SK-N-SH (cell line): ENCODE data around the gene PGM2L1. TPM values are rescaled to one million over a fixed set of nuclear protein-coding genes. Genes with fewer than 3 reads are reported as not detected.

Experiments
- CTCF ChIA-PET: fragments of 300-600, 350-600 bp; formaldehyde crosslinking; extraction: SDS; loops from one replicate; lab custom pipeline; 2021; lab: Yijun Ruan, JAX
- POLR2A ChIA-PET: fragments of 350-600 bp; sonication (Branson Sonifier 250); formaldehyde crosslinking; extraction: SDS; loops from one replicate; lab custom pipeline; 2020; ENCODE audit warnings: antibody characterized with exemption, inconsistent platforms; lab: Yijun Ruan, JAX
- DNase-seq: peaks from one replicate; pipeline ENCODE4 v3.0.0; 2012
- H2AFZ ChIP-seq: fragments of 200-600 bp; sonication (generic); 2 replicates; pipeline ENCODE4 v1.8.1; 2016; ENCODE audit warnings: antibody characterized with exemption, mild to moderate bottlenecking, low read depth
- H3F3A ChIP-seq: fragments of 200-600 bp; sonication (generic); replicated peaks from 2 replicates; pipeline ENCODE3; 2016; ENCODE audit warnings: antibody characterized with exemption, mild to moderate bottlenecking; ENCODE audit not compliant: insufficient read depth
- H3K27ac ChIP-seq, 2 experiments: fragments of 200-500 bp in 1 of 2; fragments of 200-600 bp in 1 of 2; sonication (Bioruptor generic) in 1 of 2; sonication (generic), shearing (Covaris generic) in 1 of 2; 2 replicates each; pipeline versions ENCODE4 v1.5.1 to v1.6.1; 2014 to 2016; ENCODE audit warnings: low read depth in 2 of 2, inconsistent platforms in 1 of 2, low read length in 1 of 2, mild to moderate bottlenecking in 1 of 2, mixed read lengths in 1 of 2
- H3K27me3 ChIP-seq: fragments of 200-600 bp; sonication (generic), shearing (Covaris generic); 2 replicates; pipeline ENCODE4 v1.6.1; 2016; ENCODE audit warnings: mixed run types; ENCODE audit not compliant: insufficient read depth
- H3K36me3 ChIP-seq, 2 experiments: fragments of 200-500 bp in 1 of 2; fragments of 200-600 bp in 1 of 2; sonication (Bioruptor generic) in 1 of 2; sonication (generic) in 1 of 2; replicated peaks in 1 of 2; 2 replicates each; pipeline versions ENCODE3 to v1.5.1; 2014 to 2016; ENCODE audit warnings: low read length in 1 of 2, mild to moderate bottlenecking in 1 of 2; ENCODE audit not compliant: insufficient read depth in 2 of 2, control insufficient read depth in 1 of 2
- H3K4me1 ChIP-seq, 2 experiments: fragments of 200-500 bp in 1 of 2; fragments of 200-600 bp in 1 of 2; sonication (Bioruptor generic) in 1 of 2; sonication (generic), shearing (Covaris generic) in 1 of 2; 2 replicates each; pipeline versions ENCODE4 v1.5.1 to v1.6.1; 2014 to 2016; ENCODE audit warnings: low read depth in 1 of 2, low read length in 1 of 2, mixed run types in 1 of 2; ENCODE audit not compliant: insufficient read depth in 2 of 2, control insufficient read depth in 1 of 2
- H3K4me2 ChIP-seq: fragments of 200-600 bp; sonication (generic), shearing (Covaris generic); 2 replicates; pipeline ENCODE4 v1.6.1; 2017; ENCODE audit warnings: mixed run types
- H3K4me3 ChIP-seq, 2 experiments: fragments of 200-500 bp in 1 of 2; fragments of 200-600 bp in 1 of 2; sonication (Bioruptor generic) in 1 of 2; sonication (generic), shearing (Covaris generic) in 1 of 2; 2 replicates each; pipeline versions ENCODE4 v1.5.1 to v1.8.1; 2014 to 2016; ENCODE audit warnings: low read depth in 2 of 2, inconsistent platforms in 1 of 2, low read length in 1 of 2, mild to moderate bottlenecking in 1 of 2, mixed read lengths in 1 of 2, moderate library complexity in 1 of 2
- H3K79me2 ChIP-seq: fragments of 200-600 bp; sonication (generic); 2 replicates; pipeline ENCODE4 v1.8.1; 2017; ENCODE audit warnings: mild to moderate bottlenecking; ENCODE audit not compliant: insufficient read depth
- H3K9ac ChIP-seq: fragments of 200-600 bp; sonication (generic); 2 replicates; pipeline ENCODE4 v1.6.1; 2017; ENCODE audit warnings: mixed run types
- H3K9me2 ChIP-seq: fragments of 200-600 bp; sonication (generic); 2 replicates; pipeline ENCODE4 v1.6.1; 2017; ENCODE audit warnings: mixed run types
- H3K9me3 ChIP-seq: fragments of 200-600 bp; sonication (generic); 2 replicates; pipeline ENCODE4 v1.6.1; 2017; ENCODE audit warnings: mixed run types, mild to moderate bottlenecking, moderate library complexity
- H4K20me1 ChIP-seq: fragments of 200-600 bp; sonication (generic); 2 replicates; pipeline ENCODE4 v1.6.1; 2017; ENCODE audit warnings: mild to moderate bottlenecking, mixed run types; ENCODE audit not compliant: insufficient read depth
- CHD2 ChIP-seq: fragments of 150-350 bp; IDR thresholded peaks from 2 replicates; pipeline ENCODE4 v1.6.1; 2018; ENCODE audit warnings: low read length; ENCODE audit not compliant: partially characterized antibody
- CTCF ChIP-seq: fragments of 200-600 bp; sonication (generic); IDR thresholded peaks from 2 replicates; pipeline ENCODE4 v1.6.1; 2017; ENCODE audit warnings: antibody characterized with exemption, mild to moderate bottlenecking, moderate library complexity
- ELF1 ChIP-seq: IDR thresholded peaks from 2 replicates; pipeline ENCODE4 v1.4.0; 2012
- FOXJ3 ChIP-seq: sonication (generic); formaldehyde crosslinking; IDR thresholded peaks from 2 replicates; pipeline ENCODE4 v1.5.1; 2020; ENCODE audit warnings: mild to moderate bottlenecking, missing genetic modification reagents
- GATA2 ChIP-seq: sonication (generic); formaldehyde crosslinking; IDR thresholded peaks from 2 replicates; pipeline ENCODE4 v1.5.0; 2020; ENCODE audit warnings: mild to moderate bottlenecking, missing genetic modification reagents
- MAX ChIP-seq: IDR thresholded peaks from 2 replicates; pipeline ENCODE4 v1.4.0; 2012; ENCODE audit warnings: low read depth
- MEF2A ChIP-seq: IDR thresholded peaks from 2 replicates; pipeline ENCODE4 v1.4.0; 2012; ENCODE audit warnings: low read depth, borderline replicate concordance
- NFIC ChIP-seq: IDR thresholded peaks from 2 replicates; pipeline ENCODE4 v1.4.0; 2012; ENCODE audit warnings: borderline replicate concordance
- NRF1 ChIP-seq: IDR thresholded peaks from 2 replicates; pipeline ENCODE4 v1.6.1; 2012; ENCODE audit warnings: low read depth, mild to moderate bottlenecking, low read length
- POLR2AphosphoS5 ChIP-seq: IDR thresholded peaks from 2 replicates; pipeline ENCODE4 v1.6.1; 2012; ENCODE audit warnings: low read depth, low read length
- RFX5 ChIP-seq: IDR thresholded peaks from 2 replicates; pipeline ENCODE4 v1.6.1; 2012; ENCODE audit warnings: mild to moderate bottlenecking, improper control_type of control experiment, low read length
- RXRA ChIP-seq: IDR thresholded peaks from 2 replicates; pipeline ENCODE4 v1.4.0; 2012; ENCODE audit warnings: low read depth, mild to moderate bottlenecking, borderline replicate concordance
- SMC3 ChIP-seq: IDR thresholded peaks from 2 replicates; pipeline ENCODE4 v1.6.1; 2012; ENCODE audit warnings: low read depth, low read length, improper control_type of control experiment
- TAF1 ChIP-seq: IDR thresholded peaks from 2 replicates; pipeline ENCODE4 v1.6.1; 2012; ENCODE audit warnings: low read depth, mild to moderate bottlenecking, low read length, moderate library complexity, borderline replicate concordance
- TCF12 ChIP-seq: IDR thresholded peaks from 2 replicates; pipeline ENCODE4 v1.4.0; 2012
- USF2 ChIP-seq: fragments of 150-350 bp; IDR thresholded peaks from 2 replicates; pipeline ENCODE4 v1.6.1; 2017; ENCODE audit warnings: antibody characterized with exemption, low read length, low read depth, borderline replicate concordance
- WGBS: methylation state at CpG from one replicate; pipeline ENCODE4 v1.1.6; 2017; ENCODE audit warnings: low lambda C conversion rate; 5-methylcytosine and 5-hydroxymethylcytosine counted together
- polyA plus RNA-seq, 3 experiments: library from polyadenylated mRNA; depleted of rRNA; stranded (reverse); fragments of >200 nt; gene quantifications; 2 replicates each; pipeline ENCODE4 v1.2.3, GENCODE V29; 2012
- TF ChIP-seq, protein P1 (sequence below): IDR thresholded peaks from 2 replicates; pipeline ENCODE4 v1.4.0; 2012; ENCODE audit warnings: low read depth, borderline replicate concordance
- TF ChIP-seq, protein P2 (sequence below): IDR thresholded peaks from 2 replicates; pipeline ENCODE4 v1.6.1; 2012; ENCODE audit warnings: mild to moderate bottlenecking, low read depth, low read length, moderate library complexity

Gene PGM2L1
- polyA plus RNA-seq, 1 of the 3 experiments (the other 2 are of a cell fraction), result 0.90 TPM

GRCh38 chr11:74341921-74342320, 56.3 kb downstream of the PGM2L1 start:
- H3K36me3 ChIP-seq, result peaks cover 15 to 51% of the 10 kb centered on the region in 2 experiments
- no peaks in the 10 kb centered on the region for H3K9me2 ChIP-seq
- no peak for DNase-seq
- no peaks in the 10 kb centered on the region for H3K27me3 ChIP-seq
- no peaks in the 10 kb centered on the region for H4K20me1 ChIP-seq
- H3K9ac ChIP-seq, result no peak overlapping the region
- H3K4me3 ChIP-seq, result no peak overlapping the region
- H3K4me1 ChIP-seq, result no peaks in the 10 kb centered on the region
- no peaks in the 10 kb centered on the region for H3K79me2 ChIP-seq
- H3K9me3 ChIP-seq, result no peaks in the 10 kb centered on the region
- ChIA-PET CTCF (no interaction called here), POLR2A (no interaction called here)
- H3K27ac ChIP-seq, result no peak overlapping the region
- no peaks in the 10 kb centered on the region for H3F3A ChIP-seq
- no peak overlapping the region for H2AFZ ChIP-seq
- H3K4me2 ChIP-seq, result no peak overlapping the region
- TF ChIP-seq CHD2 (no peak), MEF2A (no peak), USF2 (no peak)
- 62% methylated on average over 1 of the region's 1 CpG for WGBS

DNA sequence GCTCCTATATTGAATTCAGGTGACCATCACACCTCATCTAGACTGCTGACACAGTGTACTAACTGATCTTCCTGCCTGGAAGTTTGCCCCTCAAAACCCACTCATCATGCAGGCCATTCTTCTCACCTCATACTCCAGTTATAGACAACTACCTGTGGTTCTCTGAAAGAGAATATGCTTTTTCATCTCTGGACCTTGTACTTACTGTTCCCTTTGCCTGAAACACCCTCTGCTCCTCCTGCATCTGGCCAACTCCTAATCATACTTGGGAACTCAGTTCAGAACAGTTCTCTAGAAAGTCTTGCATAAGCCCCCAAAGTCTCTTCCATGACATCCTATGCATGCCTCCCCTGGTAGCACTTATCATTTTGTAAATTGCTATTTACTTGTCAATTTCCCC, 58.6 kb downstream of the PGM2L1 start:
- Histone ChIP-seq H3K9me2 (no peaks in the 10 kb centered on the region; the same call in 1 of the 2 replicates), H3K27ac (no peak overlapping the region), H4K20me1 (no peaks in the 10 kb centered on the region), H3F3A (no peaks in the 10 kb centered on the region), H3K79me2 (no peaks in the 10 kb centered on the region), H3K9me3 (no peaks in the 10 kb centered on the region), H3K4me3 (no peak overlapping the region), H3K4me2 (no peak overlapping the region), H2AFZ (no peak overlapping the region), H3K27me3 (no peaks in the 10 kb centered on the region), H3K36me3 (peaks cover 12 to 59% of the 10 kb centered on the region in 2 experiments), H3K4me1 (no peaks in the 10 kb centered on the region; a peak in 1 of 4 replicates), H3K9ac (no peak overlapping the region)
- no peak for DNase-seq
- TF ChIP-seq RXRA, result no peak
- no peak for TF ChIP-seq POLR2AphosphoS5
- TF ChIP-seq RFX5, result no peak
- TF ChIP-seq TAF1, result no peak
- TF ChIP-seq GATA2, result no peak
- no peak for TF ChIP-seq MEF2A
- TF ChIP-seq CHD2, result no peak
- TF ChIP-seq, protein P1, sequence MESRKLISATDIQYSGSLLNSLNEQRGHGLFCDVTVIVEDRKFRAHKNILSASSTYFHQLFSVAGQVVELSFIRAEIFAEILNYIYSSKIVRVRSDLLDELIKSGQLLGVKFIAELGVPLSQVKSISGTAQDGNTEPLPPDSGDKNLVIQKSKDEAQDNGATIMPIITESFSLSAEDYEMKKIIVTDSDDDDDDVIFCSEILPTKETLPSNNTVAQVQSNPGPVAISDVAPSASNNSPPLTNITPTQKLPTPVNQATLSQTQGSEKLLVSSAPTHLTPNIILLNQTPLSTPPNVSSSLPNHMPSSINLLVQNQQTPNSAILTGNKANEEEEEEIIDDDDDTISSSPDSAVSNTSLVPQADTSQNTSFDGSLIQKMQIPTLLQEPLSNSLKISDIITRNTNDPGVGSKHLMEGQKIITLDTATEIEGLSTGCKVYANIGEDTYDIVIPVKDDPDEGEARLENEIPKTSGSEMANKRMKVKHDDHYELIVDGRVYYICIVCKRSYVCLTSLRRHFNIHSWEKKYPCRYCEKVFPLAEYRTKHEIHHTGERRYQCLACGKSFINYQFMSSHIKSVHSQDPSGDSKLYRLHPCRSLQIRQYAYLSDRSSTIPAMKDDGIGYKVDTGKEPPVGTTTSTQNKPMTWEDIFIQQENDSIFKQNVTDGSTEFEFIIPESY, result no peak
- TF ChIP-seq, protein P2, sequence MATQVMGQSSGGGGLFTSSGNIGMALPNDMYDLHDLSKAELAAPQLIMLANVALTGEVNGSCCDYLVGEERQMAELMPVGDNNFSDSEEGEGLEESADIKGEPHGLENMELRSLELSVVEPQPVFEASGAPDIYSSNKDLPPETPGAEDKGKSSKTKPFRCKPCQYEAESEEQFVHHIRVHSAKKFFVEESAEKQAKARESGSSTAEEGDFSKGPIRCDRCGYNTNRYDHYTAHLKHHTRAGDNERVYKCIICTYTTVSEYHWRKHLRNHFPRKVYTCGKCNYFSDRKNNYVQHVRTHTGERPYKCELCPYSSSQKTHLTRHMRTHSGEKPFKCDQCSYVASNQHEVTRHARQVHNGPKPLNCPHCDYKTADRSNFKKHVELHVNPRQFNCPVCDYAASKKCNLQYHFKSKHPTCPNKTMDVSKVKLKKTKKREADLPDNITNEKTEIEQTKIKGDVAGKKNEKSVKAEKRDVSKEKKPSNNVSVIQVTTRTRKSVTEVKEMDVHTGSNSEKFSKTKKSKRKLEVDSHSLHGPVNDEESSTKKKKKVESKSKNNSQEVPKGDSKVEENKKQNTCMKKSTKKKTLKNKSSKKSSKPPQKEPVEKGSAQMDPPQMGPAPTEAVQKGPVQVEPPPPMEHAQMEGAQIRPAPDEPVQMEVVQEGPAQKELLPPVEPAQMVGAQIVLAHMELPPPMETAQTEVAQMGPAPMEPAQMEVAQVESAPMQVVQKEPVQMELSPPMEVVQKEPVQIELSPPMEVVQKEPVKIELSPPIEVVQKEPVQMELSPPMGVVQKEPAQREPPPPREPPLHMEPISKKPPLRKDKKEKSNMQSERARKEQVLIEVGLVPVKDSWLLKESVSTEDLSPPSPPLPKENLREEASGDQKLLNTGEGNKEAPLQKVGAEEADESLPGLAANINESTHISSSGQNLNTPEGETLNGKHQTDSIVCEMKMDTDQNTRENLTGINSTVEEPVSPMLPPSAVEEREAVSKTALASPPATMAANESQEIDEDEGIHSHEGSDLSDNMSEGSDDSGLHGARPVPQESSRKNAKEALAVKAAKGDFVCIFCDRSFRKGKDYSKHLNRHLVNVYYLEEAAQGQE, result no peak
- TF ChIP-seq ELF1, result no peak
- no peak for TF ChIP-seq NFIC
- no peak for TF ChIP-seq NRF1
- TF ChIP-seq FOXJ3 (CRISPR knock-in tag), result no peak
- TF ChIP-seq TCF12, result no peak
- TF ChIP-seq SMC3, result no peak
- TF ChIP-seq MAX, result no peak
- TF ChIP-seq CTCF, result no peak
- CTCF ChIA-PET, result no interaction called here
- POLR2A ChIA-PET, result no interaction called here
